ENCODE results near the gene LAMP1.

GRCh38 chr13:113337976-113338375 lies 40.9 kb downstream of the LAMP1 start:
- TF ChIP-seq, protein P1, sequence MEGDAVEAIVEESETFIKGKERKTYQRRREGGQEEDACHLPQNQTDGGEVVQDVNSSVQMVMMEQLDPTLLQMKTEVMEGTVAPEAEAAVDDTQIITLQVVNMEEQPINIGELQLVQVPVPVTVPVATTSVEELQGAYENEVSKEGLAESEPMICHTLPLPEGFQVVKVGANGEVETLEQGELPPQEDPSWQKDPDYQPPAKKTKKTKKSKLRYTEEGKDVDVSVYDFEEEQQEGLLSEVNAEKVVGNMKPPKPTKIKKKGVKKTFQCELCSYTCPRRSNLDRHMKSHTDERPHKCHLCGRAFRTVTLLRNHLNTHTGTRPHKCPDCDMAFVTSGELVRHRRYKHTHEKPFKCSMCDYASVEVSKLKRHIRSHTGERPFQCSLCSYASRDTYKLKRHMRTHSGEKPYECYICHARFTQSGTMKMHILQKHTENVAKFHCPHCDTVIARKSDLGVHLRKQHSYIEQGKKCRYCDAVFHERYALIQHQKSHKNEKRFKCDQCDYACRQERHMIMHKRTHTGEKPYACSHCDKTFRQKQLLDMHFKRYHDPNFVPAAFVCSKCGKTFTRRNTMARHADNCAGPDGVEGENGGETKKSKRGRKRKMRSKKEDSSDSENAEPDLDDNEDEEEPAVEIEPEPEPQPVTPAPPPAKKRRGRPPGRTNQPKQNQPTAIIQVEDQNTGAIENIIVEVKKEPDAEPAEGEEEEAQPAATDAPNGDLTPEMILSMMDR (IDR thresholded peaks at IDR 0.05), result no peak
- no peak for TF ChIP-seq POLR2A (IDR thresholded peaks at IDR 0.05)

Measured in ovary (tissue), 3 donors.